Fibroblast of lung (primary cell): ENCODE data around the gene ARL10. TPM values are rescaled to one million over a fixed set of nuclear protein-coding genes. Genes with fewer than 3 reads are reported as not detected.

ENCODE experiments used
- DNase-seq, 2 donors: peaks; one replicate each; pipeline versions ENCODE4 v3.0.0 to v3.0.0-alpha.2; 2010; ENCODE audit warnings: low read depth in 2 of 2
- H2AFZ ChIP-seq: 2 replicates; pipeline ENCODE4 v1.5.1; 2012; ENCODE audit warnings: low read length, control low read depth, inconsistent platforms
- H3K27ac ChIP-seq: 2 replicates; pipeline ENCODE4 v1.5.1; 2011; ENCODE audit warnings: low read length, control low read depth; ENCODE audit not compliant: insufficient read depth
- H3K27me3 ChIP-seq: 2 replicates; pipeline ENCODE4 v1.5.1; 2011; ENCODE audit warnings: mild to moderate bottlenecking, low read length; ENCODE audit not compliant: control insufficient read depth, insufficient read depth
- H3K36me3 ChIP-seq: 2 replicates; pipeline ENCODE4 v1.5.1; 2011; ENCODE audit warnings: low read length; ENCODE audit not compliant: control insufficient read depth, insufficient read depth
- H3K4me1 ChIP-seq: 2 replicates; pipeline ENCODE4 v1.5.1; 2011; ENCODE audit warnings: low read length; ENCODE audit not compliant: control insufficient read depth, insufficient read depth; ENCODE audit errors: extremely low read depth
- H3K4me2 ChIP-seq: 2 replicates; pipeline ENCODE4 v1.5.1; 2011; ENCODE audit warnings: low read length, control low read depth; ENCODE audit not compliant: insufficient read depth; ENCODE audit errors: extremely low read depth
- H3K4me3 ChIP-seq, 4 experiments: fragments of 200-600 bp in 1 of 4; sonication (generic) in 1 of 4; replicated peaks in 1 of 4; 2 replicates each; pipeline ENCODE4 v1.5.1; 2011 to 2016; ENCODE audit warnings: low read length in 4 of 4, low read depth in 3 of 4, mild to moderate bottlenecking in 3 of 4, control low read depth in 2 of 4, inconsistent platforms in 1 of 4, mixed read lengths in 1 of 4; ENCODE audit not compliant: insufficient read depth in 1 of 4; ENCODE audit errors: control extremely low read depth in 1 of 4
- H3K79me2 ChIP-seq: 2 replicates; pipeline ENCODE4 v1.5.1; 2012; ENCODE audit warnings: mild to moderate bottlenecking, low read length, inconsistent platforms; ENCODE audit not compliant: control insufficient read depth, insufficient read depth
- H3K9ac ChIP-seq: 2 replicates; pipeline ENCODE4 v1.5.1; 2011; ENCODE audit warnings: mild to moderate bottlenecking, low read length, control low read depth; ENCODE audit not compliant: insufficient read depth
- H3K9me3 ChIP-seq: 2 replicates; pipeline ENCODE4 v1.5.1; 2012; ENCODE audit warnings: low read depth, low read length; ENCODE audit not compliant: control insufficient read depth, insufficient read depth
- H4K20me1 ChIP-seq: 2 replicates; pipeline ENCODE4 v1.5.1; 2011; ENCODE audit warnings: low read length; ENCODE audit not compliant: control insufficient read depth, insufficient read depth; ENCODE audit errors: extremely low read depth
- EZH2 ChIP-seq: IDR thresholded peaks from 2 replicates; pipeline ENCODE4 v1.5.1; 2012; ENCODE audit warnings: low read length, control low read depth, mild to moderate bottlenecking; ENCODE audit errors: missing control alignments
- polyA plus RNA-seq, 2 donors: library from polyadenylated mRNA; depleted of rRNA in 1 of 2; stranded (reverse) in 1 of 2; unstranded in 1 of 2; fragments of >200 nt; gene quantifications; 2 replicates each; pipeline ENCODE4 v1.2.1, GENCODE V29; 2011 to 2012; ENCODE audit warnings: missing spikeins in 1 of 2
- total RNA-seq: library from RNA; depleted of rRNA; stranded (reverse); fragments of >200 nt; gene quantifications from 2 replicates; pipeline ENCODE4 v1.2.1, GENCODE V29; 2014
- TF ChIP-seq, protein P1 (sequence below), 2 donors: IDR thresholded peaks in 1 of 2; conservative IDR thresholded peaks in 1 of 2; 1 replicate in 1 of 2; 2 replicates in 1 of 2; pipeline ENCODE4 v1.5.1; 2011 to 2012; ENCODE audit warnings: low read length in 2 of 2, control low read depth in 1 of 2, inconsistent platforms in 1 of 2, low read depth in 1 of 2, mild to moderate bottlenecking in 1 of 2

Gene ARL10
- total and polyA plus RNA-seq, 2 donors (not counting 1 experiment from before 2014, with no cell fraction given) = 3.0 to 11.1 TPM

- Histone ChIP-seq H3K4me3 (no peak overlapping the region), H3K9me3 (no peaks in the 10 kb centered on the region), H3K27ac (no peak overlapping the region), H3K4me1 (no peaks in the 10 kb centered on the region), H4K20me1 (no peaks in the 10 kb centered on the region), H2AFZ (no peak overlapping the region), H3K4me2 (no peak overlapping the region), H3K36me3 (no peaks in the 10 kb centered on the region), H3K79me2 (no peaks in the 10 kb centered on the region), H3K9ac (no peak overlapping the region), H3K27me3 (no peaks in the 10 kb centered on the region)
- DNase-seq = no peak
- TF ChIP-seq EZH2 = no peak
- TF ChIP-seq, protein P1, sequence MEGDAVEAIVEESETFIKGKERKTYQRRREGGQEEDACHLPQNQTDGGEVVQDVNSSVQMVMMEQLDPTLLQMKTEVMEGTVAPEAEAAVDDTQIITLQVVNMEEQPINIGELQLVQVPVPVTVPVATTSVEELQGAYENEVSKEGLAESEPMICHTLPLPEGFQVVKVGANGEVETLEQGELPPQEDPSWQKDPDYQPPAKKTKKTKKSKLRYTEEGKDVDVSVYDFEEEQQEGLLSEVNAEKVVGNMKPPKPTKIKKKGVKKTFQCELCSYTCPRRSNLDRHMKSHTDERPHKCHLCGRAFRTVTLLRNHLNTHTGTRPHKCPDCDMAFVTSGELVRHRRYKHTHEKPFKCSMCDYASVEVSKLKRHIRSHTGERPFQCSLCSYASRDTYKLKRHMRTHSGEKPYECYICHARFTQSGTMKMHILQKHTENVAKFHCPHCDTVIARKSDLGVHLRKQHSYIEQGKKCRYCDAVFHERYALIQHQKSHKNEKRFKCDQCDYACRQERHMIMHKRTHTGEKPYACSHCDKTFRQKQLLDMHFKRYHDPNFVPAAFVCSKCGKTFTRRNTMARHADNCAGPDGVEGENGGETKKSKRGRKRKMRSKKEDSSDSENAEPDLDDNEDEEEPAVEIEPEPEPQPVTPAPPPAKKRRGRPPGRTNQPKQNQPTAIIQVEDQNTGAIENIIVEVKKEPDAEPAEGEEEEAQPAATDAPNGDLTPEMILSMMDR (conservative IDR thresholded peaks at IDR 0.05 in 1 of 2, IDR thresholded peaks at IDR 0.05 in 1 of 2; ENCODE audit: low read depth in 1 of 2, low read length in 2 of 2) = no peak
Measured at GRCh38 chr5:176429972-176430371, 64.7 kb downstream of the ARL10 start.

Other genes starting within 250 kb of the ARL10 start
- gene SIMC1, start 127.1 kb upstream of the ARL10 start, total RNA-seq = 4.4 and 4.6 TPM in 2 replicates
- 7.9 and 10.1 TPM in 2 replicates for gene SIMC1, start 127.1 kb upstream of the ARL10 start, polyA plus RNA-seq
- 59.1 and 89.5 TPM in 2 replicates for gene KIAA1191, start 3.7 kb upstream of the ARL10 start, total RNA-seq
- 101 and 107 TPM in 2 replicates for gene KIAA1191, start 3.7 kb upstream of the ARL10 start, polyA plus RNA-seq
- gene NOP16, start 23.1 kb downstream of the ARL10 start, total RNA-seq = 10.3 and 11.1 TPM in 2 replicates
- 26.3 and 49.7 TPM in 2 replicates for gene NOP16, start 23.1 kb downstream of the ARL10 start, polyA plus RNA-seq
- 41.6 and 54.7 TPM in 2 replicates for gene HIGD2A, start 23.3 kb downstream of the ARL10 start, total RNA-seq
- 77.6 and 94.9 TPM in 2 replicates for gene HIGD2A, start 23.3 kb downstream of the ARL10 start, polyA plus RNA-seq
- 74.2 and 94.3 TPM in 2 replicates for gene CLTB, start 51.1 kb downstream of the ARL10 start, total RNA-seq
- gene CLTB, start 51.1 kb downstream of the ARL10 start, polyA plus RNA-seq = 90.8 and 116 TPM in 2 replicates
- 35.4 and 38.5 TPM in 2 replicates for gene FAF2, start 82.9 kb downstream of the ARL10 start, total RNA-seq
- gene FAF2, start 82.9 kb downstream of the ARL10 start, polyA plus RNA-seq = 54.7 and 55.5 TPM in 2 replicates
- gene RNF44, start 171.9 kb downstream of the ARL10 start, total RNA-seq = 2.3 and 2.6 TPM in 2 replicates
- 1.4 and 2.4 TPM in 2 replicates for gene RNF44, start 171.9 kb downstream of the ARL10 start, polyA plus RNA-seq
- gene CDHR2, start 183.9 kb downstream of the ARL10 start, total RNA-seq = under 0.01 TPM in 1 of 2 replicates, not detected in the other
- not detected in 2 replicates for gene CDHR2, start 183.9 kb downstream of the ARL10 start, polyA plus RNA-seq
- 4.9 and 6.3 TPM in 2 replicates for gene GPRIN1, start 244.7 kb downstream of the ARL10 start, total RNA-seq
- 1.9 and 5.0 TPM in 2 replicates for gene GPRIN1, start 244.7 kb downstream of the ARL10 start, polyA plus RNA-seq